ENCODE data around the gene PIK3AP1.
"Not testable (repeated sequence)": the region's sequence is repeated elsewhere in the genome, so short reads cannot be mapped to it uniquely, and the experiment has no call there.

The PIK3AP1 gene

GRCh38 chr10:96721207-96721572 lies 876 bp upstream of the PIK3AP1 start:
- DNase-seq, result no peak

DNA sequence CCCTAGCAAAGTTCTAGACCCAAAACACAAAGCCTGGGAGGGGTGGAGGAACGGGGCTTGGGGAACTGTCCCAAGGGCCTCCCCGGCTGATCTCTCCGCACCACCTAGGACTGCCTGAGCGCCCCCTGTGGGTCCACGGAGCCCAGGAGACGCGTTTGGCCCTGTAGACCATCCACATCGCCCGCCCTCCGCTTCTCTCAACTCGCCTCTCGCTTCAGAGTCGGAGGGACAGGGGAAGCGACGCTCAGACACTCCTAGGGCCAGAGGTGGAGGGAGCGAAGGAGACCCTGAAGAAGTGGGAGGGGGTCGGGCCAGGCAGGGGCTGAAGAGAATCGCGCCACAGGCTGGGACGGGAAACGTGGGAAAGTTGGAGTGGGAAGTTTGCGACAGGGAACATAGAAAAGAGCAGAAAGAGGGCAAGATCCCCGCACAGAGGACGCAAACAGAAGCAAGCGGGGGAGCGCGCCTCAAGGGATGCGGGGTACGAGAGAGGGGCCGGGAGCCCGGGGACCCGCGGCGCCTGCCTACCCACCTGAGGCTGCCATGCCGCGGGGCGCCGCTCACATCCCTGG lies 378 bp downstream of the PIK3AP1 start:
- DNase-seq, result peak; percentile 79

DNA sequence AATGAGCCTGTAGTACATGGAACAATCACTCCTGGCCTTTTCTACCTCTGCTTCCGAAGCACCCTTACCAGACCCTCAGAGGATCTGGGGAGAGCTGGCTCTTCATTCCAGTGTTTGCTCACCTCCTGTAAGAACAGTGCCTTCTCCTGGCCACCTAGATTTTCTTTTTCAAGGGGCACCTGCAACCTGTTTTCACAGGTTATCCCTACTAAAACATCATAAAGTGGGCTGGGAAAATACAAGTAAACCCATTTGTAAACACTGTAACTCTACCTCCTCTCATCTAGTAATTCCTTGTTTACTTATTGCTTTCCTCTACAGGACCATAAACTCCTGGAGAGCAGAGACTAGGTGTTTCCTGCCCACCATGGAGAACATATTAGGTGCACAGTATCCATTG lies 1.1 kb downstream of the PIK3AP1 start:
- no peak for DNase-seq

- no peak for DNase-seq
Observed at GRCh38 chr10:96718304-96718990, 1.9 kb downstream of the PIK3AP1 start.

- no peak for DNase-seq
Observed at GRCh38 chr10:96716390-96716789, 3.9 kb downstream of the PIK3AP1 start.

GRCh38 chr10:96714746-96715255 lies 5.5 kb downstream of the PIK3AP1 start:
- DNase-seq, result no peak

DNA sequence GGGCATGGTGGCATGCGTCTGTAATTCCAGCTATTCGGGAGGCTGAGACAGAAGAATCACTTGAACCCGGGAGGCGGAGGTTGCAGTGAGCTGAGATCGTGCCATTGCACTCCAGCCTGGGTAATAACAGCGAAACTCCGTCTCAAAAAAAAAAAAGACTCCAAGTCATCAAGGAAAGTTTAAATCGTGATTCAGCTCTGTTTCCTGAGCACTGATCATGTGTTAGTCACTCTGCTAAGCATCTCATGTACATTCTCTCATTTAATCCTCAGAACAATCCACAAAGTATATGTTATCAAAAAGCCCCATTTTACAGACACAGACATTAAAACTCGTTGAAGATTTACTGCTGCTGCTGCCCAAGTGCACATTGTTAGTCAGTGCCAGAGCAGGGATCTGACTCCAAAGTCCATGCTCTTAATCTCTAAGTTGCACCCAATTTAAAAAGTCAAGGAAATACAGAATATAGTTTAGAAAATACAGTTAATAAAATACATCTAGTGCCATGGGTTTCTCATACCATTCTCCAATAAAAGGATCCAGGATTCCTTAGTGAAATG lies 6.2 kb downstream of the PIK3AP1 start:
- DNase-seq, result no peak

DNA sequence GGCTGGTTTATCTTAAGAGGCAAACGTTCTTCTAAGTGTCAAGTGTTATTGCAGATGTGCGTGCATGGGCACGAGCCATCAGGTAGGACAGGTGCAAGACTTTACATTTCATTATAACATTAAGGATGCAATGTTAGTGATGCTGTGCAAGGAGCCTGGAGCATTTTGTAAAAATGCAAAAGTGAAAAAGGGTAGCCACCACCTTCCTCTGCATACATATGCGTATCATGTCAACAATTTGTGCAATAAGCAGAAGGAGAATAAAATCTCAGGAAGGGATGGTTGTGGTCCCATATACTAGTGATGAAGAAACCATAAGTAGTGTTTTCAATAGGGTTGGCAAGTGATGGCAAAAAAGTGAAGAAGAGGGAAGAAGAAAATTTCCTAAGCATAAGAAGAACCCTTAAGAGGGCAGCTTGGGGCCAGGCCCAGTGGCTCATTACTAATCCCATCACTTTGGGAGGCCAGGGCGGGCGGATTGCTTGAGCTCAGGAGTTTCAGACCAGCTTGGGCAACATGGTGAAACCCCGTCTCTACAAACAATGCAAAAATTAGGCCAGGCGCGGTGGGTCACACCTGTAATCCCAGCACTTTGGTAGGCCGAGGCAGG lies 7.5 kb downstream of the PIK3AP1 start:
- DNase-seq, result no peak

GRCh38 chr10:96711048-96711728 lies 9.1 kb downstream of the PIK3AP1 start:
- no peak for DNase-seq

DNA sequence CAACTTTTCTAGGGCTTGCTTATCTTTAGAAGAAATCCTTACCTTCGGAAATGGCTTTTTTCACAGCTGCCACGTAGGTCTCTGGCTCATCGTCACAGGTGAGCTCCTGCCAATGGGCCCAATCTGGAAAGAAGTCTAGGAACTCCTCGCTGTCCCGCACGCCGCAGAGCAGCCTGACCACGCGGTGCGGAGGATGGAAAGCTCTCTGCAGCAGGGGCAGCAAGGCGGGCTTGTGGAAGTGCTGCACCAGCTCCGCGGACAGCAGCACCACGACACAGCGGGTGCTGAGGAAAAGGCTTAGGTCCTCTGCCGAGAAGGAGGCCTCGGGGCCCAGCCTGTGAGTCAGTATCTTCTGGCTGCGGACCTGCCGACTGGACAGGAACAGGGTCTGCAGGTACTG lies 10.8 kb downstream of the PIK3AP1 start:
- no peak for DNase-seq

DNA sequence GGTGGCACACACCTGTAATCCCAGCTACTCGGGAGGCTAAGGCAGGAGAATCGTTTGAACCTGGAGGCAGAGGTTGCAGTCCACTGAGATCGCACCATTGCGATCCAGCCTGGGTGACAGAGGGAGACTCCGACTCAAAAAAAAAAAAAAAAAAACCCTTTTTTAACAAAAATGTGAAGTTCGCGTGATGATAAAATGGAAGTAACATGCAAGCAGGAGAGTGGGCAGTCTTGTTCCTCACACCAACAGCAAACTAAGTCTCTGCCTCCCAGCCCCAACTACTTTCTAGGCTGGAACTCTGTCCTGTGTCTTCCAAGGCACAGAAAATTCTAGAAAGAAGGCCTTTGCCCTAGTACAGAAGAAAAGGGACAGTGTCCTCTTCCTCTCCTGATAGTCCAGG lies 11.3 kb downstream of the PIK3AP1 start:
- no peak for DNase-seq

DNA sequence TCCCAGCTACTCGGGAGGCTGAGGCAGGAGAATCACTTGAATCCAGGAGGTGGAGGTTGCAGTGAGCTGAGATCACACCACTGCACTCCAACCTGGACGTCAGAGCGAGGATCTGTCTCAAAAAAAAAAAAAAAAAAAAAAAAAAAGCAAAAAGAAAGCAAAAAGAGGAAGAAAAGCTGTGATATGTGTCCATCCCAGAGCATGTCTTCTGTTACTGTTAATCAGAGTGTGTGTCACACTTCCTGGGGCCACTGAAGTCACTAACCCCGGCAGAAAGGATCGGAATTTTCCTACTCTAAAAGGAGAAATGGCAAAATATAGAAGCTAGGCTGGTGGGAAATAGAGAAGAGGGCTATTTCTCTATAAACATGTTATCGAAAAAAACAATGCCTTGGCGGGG lies 11.9 kb downstream of the PIK3AP1 start:
- DNase-seq, result peak; percentile 35

- DNase-seq, result no peak
Observed at GRCh38 chr10:96706331-96706853, 13.9 kb downstream of the PIK3AP1 start.

GRCh38 chr10:96705134-96705533 lies 15.2 kb downstream of the PIK3AP1 start:
- no peak for DNase-seq

DNA sequence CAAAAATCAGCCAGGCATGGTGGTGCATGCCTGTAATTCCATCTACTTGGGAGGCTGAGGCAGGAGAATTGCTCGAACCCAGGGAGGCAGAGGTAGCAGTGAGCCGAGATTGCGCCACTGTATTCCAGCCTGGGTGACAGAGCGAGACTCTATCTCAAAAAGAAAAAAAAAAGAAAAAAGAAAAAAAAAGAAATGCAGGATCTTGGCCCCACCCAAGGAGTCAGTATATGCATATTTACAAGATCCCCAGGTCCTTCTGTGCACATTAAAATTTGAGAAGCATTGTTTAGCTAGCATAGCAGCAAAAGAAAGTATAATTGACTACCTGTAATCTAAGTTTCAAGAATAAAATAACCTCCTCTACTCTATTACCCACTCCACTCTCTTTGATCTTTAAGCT lies 15.8 kb downstream of the PIK3AP1 start:
- DNase-seq, result no peak

GRCh38 chr10:96703358-96703757 lies 17.0 kb downstream of the PIK3AP1 start:
- DNase-seq, result no peak

GRCh38 chr10:96701265-96701664 lies 19.0 kb downstream of the PIK3AP1 start:
- no peak for DNase-seq

DNA sequence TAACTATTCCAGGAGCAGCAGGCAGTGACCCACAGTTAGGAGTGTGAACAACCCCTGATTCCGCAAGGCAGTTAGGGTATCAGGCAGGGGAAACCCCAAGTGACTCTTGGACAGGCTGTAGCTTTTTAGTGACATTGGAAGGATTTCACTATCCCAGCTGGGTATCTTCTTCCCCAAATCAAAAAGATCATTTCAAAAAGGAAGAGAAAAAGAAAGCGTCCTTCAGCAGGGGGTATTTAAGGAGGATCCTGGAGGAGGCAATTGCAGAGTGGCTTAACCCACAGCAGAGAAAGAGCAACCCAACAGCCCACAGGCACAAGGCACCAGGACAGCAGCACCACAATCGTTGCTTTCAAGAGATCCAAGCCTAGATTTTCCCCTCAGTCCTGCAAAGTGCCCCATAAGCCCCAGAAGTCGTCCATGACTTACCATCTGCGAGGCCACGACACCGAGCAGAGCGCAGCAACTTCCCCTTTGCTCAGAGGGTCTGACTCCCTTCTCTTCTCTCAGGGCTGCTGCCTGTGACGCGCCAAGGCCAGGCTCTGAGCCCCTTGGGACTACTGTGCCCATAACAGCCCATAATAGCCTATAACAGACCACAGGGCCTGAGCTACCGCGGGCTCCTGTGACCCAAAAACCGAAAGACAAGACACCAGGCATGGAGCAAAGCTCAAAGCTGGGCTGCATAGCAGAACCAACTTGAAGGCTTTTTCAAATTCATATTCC lies 19.8 kb downstream of the PIK3AP1 start:
- DNase-seq, result peak; percentile 56

- no peak for DNase-seq
Observed at GRCh38 chr10:96699613-96700012, 20.7 kb downstream of the PIK3AP1 start.

- not testable (repeated sequence) for DNase-seq
Observed at GRCh38 chr10:96698305-96698704, 22.0 kb downstream of the PIK3AP1 start.

- no peak for DNase-seq
Observed at GRCh38 chr10:96697438-96697837, 22.9 kb downstream of the PIK3AP1 start.

- DNase-seq, result no peak
Observed at GRCh38 chr10:96696845-96697425, 23.4 kb downstream of the PIK3AP1 start.
